Measurements from ENCODE around the gene PLD1. TPM values are rescaled to one million over a fixed set of nuclear protein-coding genes. Genes with fewer than 3 reads are reported as not detected.

The PLD1 gene
- total and polyA plus RNA-seq, 10 of the 15 experiments (the other 5 are each of a cell fraction or from before 2014, with no cell fraction given), result 2.9 to 108 (median 3.6) TPM

DNA sequence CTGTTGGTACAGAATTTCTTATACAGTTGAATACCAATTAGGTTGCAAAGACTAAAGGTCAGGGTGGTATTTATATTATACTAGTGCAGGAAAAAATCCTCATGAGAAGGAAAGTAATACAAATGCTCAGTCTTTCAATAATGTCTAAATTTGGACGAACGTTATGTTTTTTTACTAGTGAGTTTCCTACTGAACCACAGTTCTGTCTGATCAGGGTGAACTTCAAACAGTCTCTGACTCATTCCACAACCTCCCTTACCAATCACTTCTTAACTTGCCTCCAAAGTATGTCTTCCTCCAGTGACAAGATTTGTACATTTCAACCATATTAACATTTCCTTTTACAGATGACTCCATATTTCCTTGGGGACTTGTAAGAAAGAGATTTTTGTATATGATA lies 36.3 kb upstream of the PLD1 start (continued):
- TF ChIP-seq IKZF2 (IDR thresholded peaks at IDR 0.05) (peak; percentile 89 to 90; a peak in 3 of 4 replicates), GABPA (IDR thresholded peaks at IDR 0.05; ENCODE audit: low read depth) (peak; percentile 53; the same call in 1 of the 2 replicates), NFYB (IDR thresholded peaks at IDR 0.05; ENCODE audit: insufficient read depth, low read depth, low read length) (peak; percentile 48; the same call in 1 of the 2 replicates), SREBF1 (IDR thresholded peaks at IDR 0.05; ENCODE audit: low read length) (no peak), FOXK2 (IDR thresholded peaks at IDR 0.05) (no peak), BMI1 (IDR thresholded peaks at IDR 0.05; ENCODE audit: borderline replicate concordance) (peak; percentile 19; the same call in 1 of the 2 replicates), SP1 (IDR thresholded peaks at IDR 0.05; ENCODE audit: low read depth, low read length) (no peak), ETV6 (conservative IDR thresholded peaks at IDR 0.05 in 1 of 2, IDR thresholded peaks at IDR 0.05 in 1 of 2; ENCODE audit: borderline replicate concordance in 1 of 2, low read depth in 1 of 2) (peak in 1 of 2 experiments; percentile 90; a peak in 2 of 4 replicates), ESRRA (IDR thresholded peaks at IDR 0.05; ENCODE audit: low read length) (no peak), CBX3 (IDR thresholded peaks at IDR 0.05; ENCODE audit: borderline replicate concordance, low read depth) (no peak), POLR2A (IDR thresholded peaks at IDR 0.05; ENCODE audit: low read depth, low read length) (no peak), BCL11A (IDR thresholded peaks at IDR 0.05; ENCODE audit: low read depth, low read length) (peak; percentile 71; the same call in 1 of the 2 replicates), EGR1 (IDR thresholded peaks at IDR 0.05; ENCODE audit: borderline replicate concordance in 1 of 2, low read depth in 2 of 2, low read length in 2 of 2) (no peak), SUPT20H (IDR thresholded peaks at IDR 0.05; ENCODE audit: borderline replicate concordance, control insufficient read depth, low read depth, low read length) (no peak), SMAD5 (IDR thresholded peaks at IDR 0.05; ENCODE audit: low read depth) (no peak), TCF3 (IDR thresholded peaks at IDR 0.05; ENCODE audit: borderline replicate concordance, insufficient read depth, low read depth, low read length) (no peak), MYB (IDR thresholded peaks at IDR 0.05; ENCODE audit: borderline replicate concordance, low read depth, low read length) (no peak), ZBED1 (IDR thresholded peaks at IDR 0.05; ENCODE audit: borderline replicate concordance) (peak; percentile 75; the same call in 1 of the 2 replicates), NRF1 (conservative IDR thresholded peaks at IDR 0.05; ENCODE audit: low read depth, low read length) (no peak), CHD4 (IDR thresholded peaks at IDR 0.05) (no peak), CREM (IDR thresholded peaks at IDR 0.05; ENCODE audit: low read depth) (peak; percentile 70; the same call in 1 of the 2 replicates), MXI1 (IDR thresholded peaks at IDR 0.05; ENCODE audit: low read depth, low read length) (no peak), KLF5 (IDR thresholded peaks at IDR 0.05; ENCODE audit: partially characterized antibody) (no peak)
- TF ChIP-seq, protein P1, sequence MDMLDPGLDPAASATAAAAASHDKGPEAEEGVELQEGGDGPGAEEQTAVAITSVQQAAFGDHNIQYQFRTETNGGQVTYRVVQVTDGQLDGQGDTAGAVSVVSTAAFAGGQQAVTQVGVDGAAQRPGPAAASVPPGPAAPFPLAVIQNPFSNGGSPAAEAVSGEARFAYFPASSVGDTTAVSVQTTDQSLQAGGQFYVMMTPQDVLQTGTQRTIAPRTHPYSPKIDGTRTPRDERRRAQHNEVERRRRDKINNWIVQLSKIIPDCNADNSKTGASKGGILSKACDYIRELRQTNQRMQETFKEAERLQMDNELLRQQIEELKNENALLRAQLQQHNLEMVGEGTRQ (IDR thresholded peaks at IDR 0.05; ENCODE audit: borderline replicate concordance, low read depth, low read length), result no peak
- TF ChIP-seq, protein P2, sequence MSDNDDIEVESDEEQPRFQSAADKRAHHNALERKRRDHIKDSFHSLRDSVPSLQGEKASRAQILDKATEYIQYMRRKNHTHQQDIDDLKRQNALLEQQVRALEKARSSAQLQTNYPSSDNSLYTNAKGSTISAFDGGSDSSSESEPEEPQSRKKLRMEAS (IDR thresholded peaks at IDR 0.05; ENCODE audit: low read depth, low read length), result no peak
- TF ChIP-seq, protein P3, sequence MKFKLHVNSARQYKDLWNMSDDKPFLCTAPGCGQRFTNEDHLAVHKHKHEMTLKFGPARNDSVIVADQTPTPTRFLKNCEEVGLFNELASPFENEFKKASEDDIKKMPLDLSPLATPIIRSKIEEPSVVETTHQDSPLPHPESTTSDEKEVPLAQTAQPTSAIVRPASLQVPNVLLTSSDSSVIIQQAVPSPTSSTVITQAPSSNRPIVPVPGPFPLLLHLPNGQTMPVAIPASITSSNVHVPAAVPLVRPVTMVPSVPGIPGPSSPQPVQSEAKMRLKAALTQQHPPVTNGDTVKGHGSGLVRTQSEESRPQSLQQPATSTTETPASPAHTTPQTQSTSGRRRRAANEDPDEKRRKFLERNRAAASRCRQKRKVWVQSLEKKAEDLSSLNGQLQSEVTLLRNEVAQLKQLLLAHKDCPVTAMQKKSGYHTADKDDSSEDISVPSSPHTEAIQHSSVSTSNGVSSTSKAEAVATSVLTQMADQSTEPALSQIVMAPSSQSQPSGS (IDR thresholded peaks at IDR 0.05; ENCODE audit: low read length), result peak; percentile 77
- TF ChIP-seq, protein P4, sequence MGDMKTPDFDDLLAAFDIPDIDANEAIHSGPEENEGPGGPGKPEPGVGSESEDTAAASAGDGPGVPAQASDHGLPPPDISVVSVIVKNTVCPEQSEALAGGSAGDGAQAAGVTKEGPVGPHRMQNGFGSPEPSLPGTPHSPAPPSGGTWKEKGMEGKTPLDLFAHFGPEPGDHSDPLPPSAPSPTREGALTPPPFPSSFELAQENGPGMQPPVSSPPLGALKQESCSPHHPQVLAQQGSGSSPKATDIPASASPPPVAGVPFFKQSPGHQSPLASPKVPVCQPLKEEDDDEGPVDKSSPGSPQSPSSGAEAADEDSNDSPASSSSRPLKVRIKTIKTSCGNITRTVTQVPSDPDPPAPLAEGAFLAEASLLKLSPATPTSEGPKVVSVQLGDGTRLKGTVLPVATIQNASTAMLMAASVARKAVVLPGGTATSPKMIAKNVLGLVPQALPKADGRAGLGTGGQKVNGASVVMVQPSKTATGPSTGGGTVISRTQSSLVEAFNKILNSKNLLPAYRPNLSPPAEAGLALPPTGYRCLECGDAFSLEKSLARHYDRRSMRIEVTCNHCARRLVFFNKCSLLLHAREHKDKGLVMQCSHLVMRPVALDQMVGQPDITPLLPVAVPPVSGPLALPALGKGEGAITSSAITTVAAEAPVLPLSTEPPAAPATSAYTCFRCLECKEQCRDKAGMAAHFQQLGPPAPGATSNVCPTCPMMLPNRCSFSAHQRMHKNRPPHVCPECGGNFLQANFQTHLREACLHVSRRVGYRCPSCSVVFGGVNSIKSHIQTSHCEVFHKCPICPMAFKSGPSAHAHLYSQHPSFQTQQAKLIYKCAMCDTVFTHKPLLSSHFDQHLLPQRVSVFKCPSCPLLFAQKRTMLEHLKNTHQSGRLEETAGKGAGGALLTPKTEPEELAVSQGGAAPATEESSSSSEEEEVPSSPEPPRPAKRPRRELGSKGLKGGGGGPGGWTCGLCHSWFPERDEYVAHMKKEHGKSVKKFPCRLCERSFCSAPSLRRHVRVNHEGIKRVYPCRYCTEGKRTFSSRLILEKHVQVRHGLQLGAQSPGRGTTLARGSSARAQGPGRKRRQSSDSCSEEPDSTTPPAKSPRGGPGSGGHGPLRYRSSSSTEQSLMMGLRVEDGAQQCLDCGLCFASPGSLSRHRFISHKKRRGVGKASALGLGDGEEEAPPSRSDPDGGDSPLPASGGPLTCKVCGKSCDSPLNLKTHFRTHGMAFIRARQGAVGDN (IDR thresholded peaks at IDR 0.05), result 0 out of 2 replicates have a peak, but pooled peaks have one; percentile 16

All from GM12878 (cell line).